ENCODE measurements around the gene NFKB2.

NFKB2 gene

DNA sequence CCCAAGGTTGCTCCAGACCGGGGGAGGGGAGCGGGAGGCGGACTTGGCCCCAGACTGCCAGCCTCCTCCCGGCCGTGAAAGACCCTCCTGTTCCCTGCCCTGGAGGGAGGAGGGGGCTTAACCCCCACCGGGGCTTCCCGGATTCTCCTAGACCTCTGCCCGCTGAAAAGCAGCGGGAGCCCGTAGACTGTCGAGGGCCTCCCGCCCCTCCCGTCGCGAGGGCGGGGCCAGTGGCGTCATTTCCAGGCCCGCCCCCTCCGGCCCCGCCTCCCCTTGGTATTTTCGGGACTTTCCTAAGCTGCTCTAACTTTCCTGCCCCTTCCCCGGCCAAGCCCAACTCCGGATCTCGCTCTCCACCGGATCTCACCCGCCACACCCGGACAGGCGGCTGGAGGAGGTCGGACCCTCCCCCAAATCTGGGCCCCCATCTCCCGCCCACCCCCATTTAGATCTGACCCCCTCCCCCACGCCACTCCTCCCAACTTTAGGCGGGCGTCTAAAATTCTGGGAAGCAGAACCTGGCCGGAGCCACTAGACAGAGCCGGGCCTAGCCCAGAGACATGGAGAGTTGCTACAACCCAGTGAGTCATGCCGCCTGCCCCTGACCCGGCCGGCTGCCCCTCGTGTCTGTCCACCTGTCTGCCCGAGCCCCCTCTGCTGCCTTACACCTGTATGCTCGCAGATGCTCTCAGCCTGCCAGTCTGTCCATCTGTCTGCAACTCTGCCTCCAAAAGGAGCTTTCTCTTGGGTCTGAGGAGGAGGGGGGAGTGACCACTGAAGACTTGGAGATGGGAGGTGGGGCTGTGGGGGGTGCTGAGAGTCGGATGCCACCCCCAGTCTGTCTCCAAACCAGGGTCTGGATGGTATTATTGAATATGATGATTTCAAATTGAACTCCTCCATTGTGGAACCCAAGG, at the start of gene NFKB2:
Gene NFKB2, plus strand, starts transcription at position 306 of the 917 bp plus-strand sequence. Its CDS starts 255 bp downstream, at position 561.
- DNase-seq, result peak; percentile 96

DNA sequence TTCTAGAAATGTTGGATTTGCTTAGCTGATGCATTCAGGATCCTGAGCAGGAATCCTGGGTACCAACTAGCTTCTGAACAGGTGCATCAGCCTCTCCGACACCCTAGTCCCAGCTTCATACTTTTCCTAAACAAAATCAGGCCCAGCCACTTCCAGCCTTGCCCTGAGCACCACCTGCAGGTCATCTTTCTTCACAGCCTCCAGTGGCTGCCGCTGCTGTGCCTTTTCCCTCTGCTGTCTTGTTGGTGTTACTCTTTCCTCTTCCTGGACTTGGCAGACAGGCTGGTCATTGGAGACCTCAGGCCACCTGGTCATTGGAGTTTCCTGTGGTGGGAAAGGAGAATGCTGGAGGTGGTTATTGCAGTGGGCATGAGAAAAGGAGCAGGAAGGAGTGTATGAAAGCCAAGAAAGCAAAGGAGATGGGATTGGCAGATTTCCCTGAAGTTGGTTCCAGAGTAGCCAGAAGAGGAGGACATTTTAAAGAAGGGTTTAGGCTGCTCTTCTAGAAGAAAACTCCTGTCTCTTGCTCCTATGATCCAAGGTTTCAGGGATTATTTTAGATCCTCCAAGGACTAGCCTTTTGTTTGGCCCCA, 48.2 kb upstream of the NFKB2 start:
- DNase-seq, result no peak

DNA sequence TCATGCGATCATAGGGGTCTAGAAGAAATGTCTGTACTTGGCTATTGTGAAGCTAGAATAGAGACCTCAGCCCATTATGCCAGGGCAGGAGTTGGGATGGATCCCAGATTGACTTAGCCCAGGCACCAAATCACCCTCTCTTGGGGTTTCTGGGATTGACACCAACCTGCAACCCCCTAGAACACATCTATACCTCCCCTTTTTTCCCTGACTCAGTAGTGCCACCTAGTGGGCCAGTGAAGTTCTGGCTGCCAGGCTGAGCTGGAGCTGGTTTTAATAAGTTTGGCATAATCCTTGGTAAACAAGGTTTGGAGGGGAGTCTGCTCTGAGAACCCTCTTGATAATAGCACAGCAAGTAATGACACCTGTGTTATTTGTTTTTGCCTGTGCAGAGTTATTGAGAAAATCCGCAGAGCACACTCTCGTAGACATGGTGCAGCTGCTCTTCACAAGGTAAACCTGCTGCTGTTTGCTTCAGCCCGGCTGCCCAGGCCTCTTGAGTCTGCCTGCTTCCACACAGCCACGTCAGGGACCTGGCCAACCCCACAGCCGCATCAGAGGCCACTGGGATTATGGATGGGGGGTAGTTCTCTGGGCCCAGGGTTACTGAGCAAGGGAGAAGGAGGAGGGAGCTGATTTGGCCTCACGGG, 43.3 kb upstream of the NFKB2 start:
- DNase-seq, result peak; percentile 79

GRCh38 chr10:102354451-102354850, 41.1 kb upstream of the NFKB2 start:
- no peak for DNase-seq

DNA sequence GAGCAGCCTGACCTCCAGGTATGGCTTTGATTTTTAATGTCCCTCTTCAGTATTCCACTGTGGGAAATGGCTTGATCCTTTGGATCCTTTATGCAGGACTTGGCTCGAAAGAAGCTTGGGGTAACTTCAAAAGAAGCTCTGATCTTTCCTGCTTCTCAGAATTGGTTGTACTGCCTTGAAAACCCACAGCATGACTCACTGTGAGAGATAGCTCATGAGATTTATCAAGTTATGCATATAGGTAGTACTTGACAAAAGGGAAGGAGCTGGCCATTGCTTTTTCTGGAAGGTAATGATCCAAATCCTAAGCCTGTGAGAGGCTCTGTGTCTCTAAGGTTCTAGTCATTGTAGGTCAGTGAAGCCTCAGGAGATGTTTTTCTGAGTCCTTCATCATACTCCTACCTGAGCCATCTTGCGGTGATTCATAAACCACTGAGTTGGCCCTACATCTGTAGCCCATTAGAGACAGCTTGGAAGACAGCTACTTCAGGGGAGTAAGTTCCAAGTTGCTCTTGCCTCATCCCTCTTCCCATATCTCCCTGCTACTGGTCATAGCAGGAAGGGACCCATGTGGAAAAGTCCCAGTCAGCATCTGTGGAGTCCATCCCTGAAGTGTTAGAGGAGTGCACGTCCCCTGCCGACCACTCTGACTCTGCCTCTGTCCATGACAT, 36.7 kb upstream of the NFKB2 start:
- no peak for DNase-seq

DNA sequence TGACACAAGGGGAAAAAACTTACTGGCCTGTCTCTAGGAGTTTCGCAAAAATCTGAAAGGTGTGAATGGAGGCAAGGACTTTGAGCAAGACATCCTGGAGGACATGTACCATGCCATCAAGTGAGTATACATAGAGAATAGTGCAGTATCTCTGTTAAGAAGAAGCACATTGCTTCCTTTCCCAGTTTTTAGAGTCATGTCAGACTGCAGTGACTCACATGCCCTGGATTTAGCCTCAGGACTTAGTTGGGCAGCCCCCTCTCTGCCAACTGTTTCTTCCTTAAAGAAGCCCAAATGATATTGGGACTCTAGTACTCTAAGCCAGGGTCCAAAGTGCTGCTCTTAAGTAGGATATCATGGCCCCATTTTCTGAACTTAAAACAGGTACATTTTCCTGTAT, 28.1 kb upstream of the NFKB2 start:
- no peak for DNase-seq

DNA sequence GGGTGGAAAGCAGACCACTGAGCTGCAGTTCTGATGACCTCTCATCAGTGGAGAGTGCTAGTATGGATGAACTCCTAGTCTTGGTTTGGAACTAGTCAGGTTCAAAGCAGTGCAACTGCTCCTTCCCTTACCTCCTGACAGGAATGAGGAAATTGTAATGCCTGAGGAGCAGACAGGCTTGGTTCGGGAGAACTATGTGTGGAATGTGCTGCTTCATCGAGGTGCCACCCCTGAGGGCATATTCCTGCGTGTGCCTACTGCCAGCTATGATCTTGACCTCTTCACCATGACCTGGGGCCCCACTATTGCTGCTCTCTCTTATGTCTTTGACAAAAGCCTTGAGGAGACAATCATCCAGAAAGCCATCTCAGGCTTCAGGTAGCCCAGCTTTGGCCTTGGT, 27.4 kb upstream of the NFKB2 start:
- DNase-seq, result no peak

DNA sequence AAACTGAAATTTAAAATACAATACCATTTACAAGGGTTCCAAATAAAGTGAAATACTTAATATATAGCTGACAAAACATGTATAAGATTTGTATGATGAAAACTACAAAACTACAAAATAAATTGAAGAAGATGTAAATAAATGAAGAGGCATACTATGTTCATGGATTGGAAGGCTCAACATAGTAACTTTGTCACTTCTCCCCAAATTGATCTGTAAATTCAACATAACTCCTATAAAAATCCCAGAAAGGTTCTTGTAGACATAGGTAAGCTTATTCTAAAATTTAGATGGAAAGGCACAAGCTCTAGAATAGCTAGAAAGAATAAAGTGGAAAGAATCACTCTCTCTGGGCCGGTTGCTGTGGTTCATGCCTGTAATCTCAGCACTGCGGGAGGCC, 24.2 kb upstream of the NFKB2 start:
- no peak for DNase-seq

- peak; percentile 25 for DNase-seq
Measured at GRCh38 chr10:102375250-102375649, 20.3 kb upstream of the NFKB2 start.

DNA sequence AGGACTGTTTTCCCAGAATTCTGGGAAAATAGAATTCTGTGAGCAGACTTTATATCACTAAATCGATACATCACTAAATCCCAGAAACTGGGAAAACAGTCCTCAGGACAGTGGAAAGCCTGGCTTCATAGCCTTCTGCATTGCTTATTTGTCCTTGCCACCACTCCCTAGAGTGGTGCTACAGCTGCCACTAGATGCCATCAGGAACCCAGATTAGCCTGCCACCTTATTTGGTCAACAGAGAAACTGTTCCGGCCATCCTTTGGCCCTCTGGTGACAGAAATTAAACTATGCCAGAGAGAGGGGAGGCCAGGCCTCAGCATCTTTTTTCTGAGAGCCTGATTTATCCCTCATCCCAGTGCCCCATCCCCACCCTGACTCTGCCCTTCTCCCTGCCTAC, 19.6 kb upstream of the NFKB2 start:
- no peak for DNase-seq

DNA sequence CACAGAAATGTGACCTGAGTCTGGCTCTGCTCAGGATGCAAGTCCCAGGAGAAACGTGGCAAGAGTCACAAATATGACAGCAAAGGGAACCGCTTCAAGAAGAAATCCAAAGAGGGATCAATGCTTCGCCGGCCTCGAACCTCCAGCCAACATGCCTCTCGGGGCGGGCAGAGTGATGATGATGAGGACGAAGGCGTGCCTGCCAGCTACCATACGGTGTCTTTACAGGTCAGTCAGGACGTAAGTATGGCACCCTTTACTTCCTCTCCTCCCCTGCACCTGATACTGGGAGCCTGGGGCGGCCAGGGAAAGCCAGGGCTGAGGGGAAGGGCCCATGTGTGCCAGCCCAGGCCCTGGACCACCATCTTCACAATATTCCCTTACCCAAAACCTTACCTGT, 18.6 kb upstream of the NFKB2 start:
- DNase-seq, result no peak

GRCh38 chr10:102379383-102379782, 16.1 kb upstream of the NFKB2 start:
- DNase-seq, result no peak

GRCh38 chr10:102381983-102382382, 13.5 kb upstream of the NFKB2 start:
- DNase-seq, result no peak

GRCh38 chr10:102382871-102383270, 12.6 kb upstream of the NFKB2 start:
- DNase-seq, result no peak

- peak; percentile 34 for DNase-seq
Measured at GRCh38 chr10:102384053-102384452, 11.5 kb upstream of the NFKB2 start.

GRCh38 chr10:102384606-102385429, 10.7 kb upstream of the NFKB2 start:
- DNase-seq, result peak; percentile 9

DNA sequence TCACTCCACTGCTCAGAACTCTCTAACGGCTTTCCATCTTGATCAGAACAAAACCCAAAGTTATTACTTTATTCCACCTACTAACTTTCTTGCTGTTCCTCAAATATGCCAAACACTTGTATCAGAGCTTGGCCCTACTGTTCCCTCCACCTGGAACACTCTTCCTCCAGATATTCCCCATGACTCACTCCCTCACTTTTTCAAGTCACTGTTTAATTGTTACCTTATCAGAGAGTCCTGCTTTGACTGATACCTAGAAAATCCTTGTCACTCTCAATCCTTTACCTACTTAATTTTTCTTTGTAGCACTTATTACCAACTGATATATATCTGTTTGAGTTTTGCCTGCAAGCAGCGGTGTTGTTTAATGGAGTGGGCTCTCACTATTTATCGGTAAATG, 5.6 kb upstream of the NFKB2 start:
- no peak for DNase-seq

GRCh38 chr10:102392306-102392705, 3.2 kb upstream of the NFKB2 start:
- no peak for DNase-seq

- no peak for DNase-seq
Measured at GRCh38 chr10:102393411-102394078, 2.0 kb upstream of the NFKB2 start.

- DNase-seq, result peak; percentile 99
Measured at GRCh38 chr10:102394079-102394800, 1.3 kb upstream of the NFKB2 start.

DNA sequence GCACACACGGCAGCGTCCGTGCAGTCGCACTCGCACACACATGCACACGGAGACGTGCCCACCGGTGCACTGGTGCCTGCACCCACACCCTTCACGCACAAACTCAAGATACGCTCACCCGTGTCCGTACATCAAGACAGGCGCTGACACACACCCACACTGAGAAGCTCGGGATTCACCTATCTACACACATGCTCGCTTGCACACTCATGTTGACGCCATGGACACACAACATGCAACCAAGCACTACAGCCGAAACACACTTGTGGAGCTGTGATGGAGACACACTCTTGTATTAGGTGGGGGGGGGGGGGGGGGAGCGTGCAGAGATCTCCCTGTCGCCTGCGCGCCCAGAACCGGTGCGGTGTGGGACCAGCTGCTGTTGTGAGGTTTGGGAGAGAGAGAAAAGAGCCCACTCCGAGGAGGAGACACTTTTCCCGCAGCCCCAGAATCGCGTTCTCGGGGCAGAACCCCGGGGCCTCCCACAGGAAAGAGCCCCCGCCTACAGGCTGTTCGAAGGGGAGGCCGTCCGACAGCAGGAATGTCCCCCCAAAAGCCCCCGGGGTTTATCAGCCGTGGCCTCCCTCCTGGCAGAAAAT, 605 bp upstream of the NFKB2 start:
- DNase-seq, result peak; percentile 74

Measured in CD4-positive, alpha-beta T cell treated with Interleukin-10 for 1 hour (primary cell).